HEK293T (cell line): Measurements from ENCODE around the gene SERPINA12.

ENCODE experiments used
- CTCF ChIA-PET: fragments of 350-600 bp; formaldehyde crosslinking; extraction: SDS; loops from one replicate; lab custom pipeline; 2021; ENCODE audit warnings: antibody characterized with exemption, inconsistent platforms; lab: Yijun Ruan, JAX
- POLR2A ChIA-PET: fragments of 350-600 bp; formaldehyde crosslinking; extraction: SDS; loops from one replicate; lab custom pipeline; 2020; ENCODE audit warnings: antibody characterized with exemption, inconsistent platforms; lab: Yijun Ruan, JAX
- DNase-seq: peaks from one replicate; pipeline ENCODE4 v3.0.0; 2012; ENCODE audit warnings: mixed read lengths; ENCODE audit errors: extremely low spot score
- ARNT ChIP-seq: fragments of 450-650 bp; IDR thresholded peaks from 2 replicates; pipeline ENCODE4 v1.6.1; 2017; ENCODE audit warnings: mild to moderate bottlenecking
- BHLHE40 ChIP-seq: fragments of 450-650 bp; IDR thresholded peaks from 2 replicates; pipeline ENCODE4 v1.6.1; 2016; ENCODE audit warnings: mild to moderate bottlenecking, moderate library complexity, borderline replicate concordance
- CTBP1 ChIP-seq: fragments of 450-650 bp; IDR thresholded peaks from 2 replicates; pipeline ENCODE4 v1.6.1; 2016; ENCODE audit warnings: borderline replicate concordance
- ELF4 ChIP-seq: fragments of 450-650 bp; IDR thresholded peaks from 2 replicates; pipeline ENCODE4 v1.6.1; 2017; ENCODE audit warnings: antibody characterized with exemption
- FOXK2 ChIP-seq: fragments of 450-650 bp; IDR thresholded peaks from 2 replicates; pipeline ENCODE4 v1.6.1; 2016; ENCODE audit warnings: mild to moderate bottlenecking
- FOXM1 ChIP-seq: fragments of 450-650 bp; IDR thresholded peaks from 2 replicates; pipeline ENCODE4 v1.6.1; 2017; ENCODE audit warnings: mild to moderate bottlenecking, borderline replicate concordance
- HDGF ChIP-seq: fragments of 450-650 bp; IDR thresholded peaks from 2 replicates; pipeline ENCODE4 v1.6.1; 2017; ENCODE audit warnings: antibody characterized with exemption, borderline replicate concordance
- L3MBTL2 ChIP-seq: fragments of 450-650 bp; conservative IDR thresholded peaks from 2 replicates; pipeline ENCODE4 v1.6.1; 2016; ENCODE audit warnings: mild to moderate bottlenecking
- LEF1 ChIP-seq: fragments of 450-650 bp; IDR thresholded peaks from 2 replicates; pipeline ENCODE4 v1.6.1; 2017; ENCODE audit warnings: mild to moderate bottlenecking, borderline replicate concordance
- NFRKB ChIP-seq: fragments of 450-650 bp; IDR thresholded peaks from 2 replicates; pipeline ENCODE4 v1.6.1; 2016; ENCODE audit warnings: mild to moderate bottlenecking, moderate library complexity
- SP1 ChIP-seq: fragments of 450-650 bp; IDR thresholded peaks from 2 replicates; pipeline ENCODE4 v1.6.1; 2017
- SUZ12 ChIP-seq: fragments of 450-650 bp; IDR thresholded peaks from 2 replicates; pipeline ENCODE4 v1.6.1; 2016; ENCODE audit warnings: mild to moderate bottlenecking
- TARDBP ChIP-seq: fragments of 450-650 bp; IDR thresholded peaks from 2 replicates; pipeline ENCODE4 v1.6.1; 2016
- ZNF384 ChIP-seq: fragments of 450-650 bp; IDR thresholded peaks from 2 replicates; pipeline ENCODE4 v1.6.1; 2016
- TF ChIP-seq, protein P1 (sequence below): fragments of 450-650 bp; IDR thresholded peaks from 2 replicates; pipeline ENCODE4 v1.6.1; 2016

The SERPINA12 gene

DNA sequence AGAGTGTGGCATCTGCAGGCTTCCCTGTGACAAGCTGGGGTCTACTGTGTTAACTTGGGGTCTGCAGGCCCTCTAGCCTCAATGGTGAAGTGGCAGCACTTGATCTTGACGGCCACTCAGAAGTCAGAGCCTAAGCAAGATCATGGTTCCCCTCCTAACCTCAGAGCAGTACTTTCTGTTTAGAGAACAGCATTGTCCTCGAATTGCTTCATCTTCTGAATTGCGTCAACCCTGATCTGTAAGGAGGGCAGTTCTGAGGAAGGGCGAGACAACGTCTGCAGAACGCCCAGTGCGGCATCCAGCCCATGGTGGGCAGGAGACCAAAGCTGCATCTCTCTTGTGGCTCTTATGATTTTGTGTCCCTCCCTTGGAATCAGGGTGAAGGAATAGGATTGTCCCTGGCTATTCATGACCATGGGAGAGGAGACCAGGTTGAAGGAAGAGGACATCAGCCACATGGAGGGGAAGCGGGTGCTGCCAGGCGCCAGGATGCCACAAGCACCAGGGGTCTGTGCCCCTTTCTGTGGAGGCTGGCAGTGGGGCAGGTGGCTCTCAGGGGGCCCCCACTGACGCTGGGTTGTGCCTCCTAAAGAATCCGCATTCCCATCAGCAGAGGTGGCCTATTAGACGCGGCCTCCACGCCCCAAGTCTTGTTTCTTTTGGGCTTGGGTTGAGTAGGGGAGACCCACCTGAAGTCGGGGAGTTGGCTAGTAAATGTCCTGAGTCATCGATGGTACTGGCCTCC is 35.4 kb downstream of the SERPINA12 start:
- DNase-seq = no peak
- TF ChIP-seq SUZ12 = no peak
- no peak for TF ChIP-seq L3MBTL2
- TF ChIP-seq CTBP1 = no peak
- no peak for TF ChIP-seq FOXK2
- no peak for TF ChIP-seq SP1
- TF ChIP-seq, protein P1, sequence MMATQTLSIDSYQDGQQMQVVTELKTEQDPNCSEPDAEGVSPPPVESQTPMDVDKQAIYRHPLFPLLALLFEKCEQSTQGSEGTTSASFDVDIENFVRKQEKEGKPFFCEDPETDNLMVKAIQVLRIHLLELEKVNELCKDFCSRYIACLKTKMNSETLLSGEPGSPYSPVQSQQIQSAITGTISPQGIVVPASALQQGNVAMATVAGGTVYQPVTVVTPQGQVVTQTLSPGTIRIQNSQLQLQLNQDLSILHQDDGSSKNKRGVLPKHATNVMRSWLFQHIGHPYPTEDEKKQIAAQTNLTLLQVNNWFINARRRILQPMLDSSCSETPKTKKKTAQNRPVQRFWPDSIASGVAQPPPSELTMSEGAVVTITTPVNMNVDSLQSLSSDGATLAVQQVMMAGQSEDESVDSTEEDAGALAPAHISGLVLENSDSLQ = no peak
- no peak for TF ChIP-seq ARNT
- no peak for TF ChIP-seq NFRKB
- no peak for TF ChIP-seq BHLHE40
- TF ChIP-seq TARDBP = no peak
- TF ChIP-seq HDGF = no peak
- CTCF ChIA-PET = interaction anchor here (0.5 kb wide), 1 partner anchor 26 kb away, joined by 3 read pairs; no protein-coding TSS in a partner anchor
- POLR2A ChIA-PET = no interaction called here

DNA sequence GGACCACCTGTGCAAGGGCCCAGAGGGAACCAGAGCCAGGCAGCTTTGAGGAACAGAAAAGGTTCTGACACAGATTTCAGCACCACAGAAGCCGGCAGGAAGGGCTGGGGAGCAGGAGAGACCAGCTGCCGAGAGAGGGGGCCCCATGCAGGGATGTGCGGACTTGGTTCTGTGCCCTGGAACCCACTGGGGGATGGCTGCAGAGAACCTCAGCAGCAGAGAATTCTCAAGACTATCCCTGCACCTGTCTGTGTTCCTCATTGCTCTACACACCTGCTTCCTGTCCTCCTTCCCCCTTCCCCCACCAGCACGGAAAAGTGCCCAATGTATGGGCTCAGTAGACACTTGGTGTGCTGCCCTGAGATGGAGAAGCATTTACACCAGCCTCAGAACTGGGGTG is 36.4 kb downstream of the SERPINA12 start:
- DNase-seq = no peak
- ChIA-PET POLR2A (no interaction called here), CTCF (no interaction called here)
- no peak for TF ChIP-seq ZNF384
- TF ChIP-seq ELF4 = no peak
- TF ChIP-seq FOXK2 = no peak
- no peak for TF ChIP-seq SP1
- no peak for TF ChIP-seq ARNT
- no peak for TF ChIP-seq CTBP1
- no peak for TF ChIP-seq NFRKB
- no peak for TF ChIP-seq FOXM1
- TF ChIP-seq TARDBP = no peak

DNA sequence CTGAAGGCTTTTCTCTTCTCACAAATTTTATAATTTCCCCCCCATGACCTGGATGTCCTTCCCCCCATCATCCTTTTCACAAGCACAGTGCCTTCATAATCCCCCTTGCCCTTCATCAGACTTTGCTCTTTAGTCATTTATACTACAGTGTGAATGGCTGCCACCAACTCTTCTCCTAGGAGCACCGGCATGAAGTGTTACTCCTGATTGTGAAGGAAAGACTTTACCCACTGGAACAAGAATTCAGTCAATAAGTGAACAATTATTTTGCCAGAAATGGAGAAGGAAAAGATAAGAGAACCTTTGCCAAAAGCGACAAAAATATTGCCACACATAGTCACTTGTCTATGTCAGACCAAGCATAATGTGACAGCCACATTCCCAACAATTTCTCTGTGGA is 38.2 kb downstream of the SERPINA12 start:
- ChIA-PET POLR2A (no interaction called here), CTCF (no interaction called here)

DNA sequence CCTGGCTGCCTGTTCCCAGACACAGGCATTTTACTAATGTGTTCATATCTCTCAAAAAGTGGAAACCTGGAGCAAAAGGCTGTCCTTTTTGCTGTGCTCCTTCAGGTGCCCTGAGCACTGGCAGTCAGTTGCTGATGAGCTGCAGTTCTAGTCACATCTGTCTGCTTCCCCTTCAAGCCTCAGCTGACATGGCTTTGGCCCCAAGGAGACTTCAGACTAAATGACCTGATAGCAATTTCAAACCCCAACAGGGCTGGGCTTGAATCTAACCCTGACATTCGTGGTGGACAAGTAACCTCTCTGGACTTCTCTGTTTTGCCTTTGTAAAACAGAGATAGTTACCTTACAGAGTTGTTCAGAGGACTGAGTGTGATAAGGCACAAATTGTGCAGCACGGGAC is 39.0 kb downstream of the SERPINA12 start:
- no peak for DNase-seq
- TF ChIP-seq ELF4 = no peak
- TF ChIP-seq TARDBP = no peak
- no peak for TF ChIP-seq CTBP1
- TF ChIP-seq NFRKB = no peak
- TF ChIP-seq ARNT = no peak
- no peak for TF ChIP-seq FOXM1
- no peak for TF ChIP-seq BHLHE40
- TF ChIP-seq, protein P1 = no peak
- no peak for TF ChIP-seq SP1
- no peak for TF ChIP-seq HDGF
- TF ChIP-seq L3MBTL2 = no peak
- no peak for TF ChIP-seq LEF1
- POLR2A ChIA-PET = no interaction called here
- CTCF ChIA-PET = no interaction called here

More for the DNA sequence above, 38.2 kb downstream of the SERPINA12 start:
- TF ChIP-seq CTBP1 = no peak
- no peak for TF ChIP-seq SP1
- DNase-seq = no peak

DNA sequence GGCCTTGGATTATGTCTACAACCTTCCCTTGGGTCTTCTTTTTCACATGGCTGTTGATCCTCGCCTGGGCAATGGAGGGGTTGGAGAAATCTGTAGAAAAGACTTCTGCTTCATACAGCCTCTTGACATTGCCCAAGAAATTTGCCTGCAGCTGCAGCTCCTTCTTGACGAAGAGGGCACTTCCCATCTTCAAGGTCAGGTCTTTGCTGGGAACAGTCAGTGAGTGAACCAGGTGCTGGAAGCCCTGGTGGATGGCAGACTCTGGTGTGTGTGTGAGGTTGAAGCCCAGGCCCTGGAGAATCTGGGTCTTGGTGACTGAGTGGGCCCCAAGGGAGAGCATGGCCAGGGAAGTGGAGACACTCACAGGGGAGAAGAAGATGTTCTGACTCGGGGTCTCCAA is 40.0 kb downstream of the SERPINA12 start:
- ChIA-PET CTCF (interaction anchor here (0.7 kb wide), 1 partner anchor 17 kb away, joined by 3 read pairs; no protein-coding TSS in a partner anchor), POLR2A (no interaction called here)
- DNase-seq = no peak
- no peak for TF ChIP-seq LEF1

DNA sequence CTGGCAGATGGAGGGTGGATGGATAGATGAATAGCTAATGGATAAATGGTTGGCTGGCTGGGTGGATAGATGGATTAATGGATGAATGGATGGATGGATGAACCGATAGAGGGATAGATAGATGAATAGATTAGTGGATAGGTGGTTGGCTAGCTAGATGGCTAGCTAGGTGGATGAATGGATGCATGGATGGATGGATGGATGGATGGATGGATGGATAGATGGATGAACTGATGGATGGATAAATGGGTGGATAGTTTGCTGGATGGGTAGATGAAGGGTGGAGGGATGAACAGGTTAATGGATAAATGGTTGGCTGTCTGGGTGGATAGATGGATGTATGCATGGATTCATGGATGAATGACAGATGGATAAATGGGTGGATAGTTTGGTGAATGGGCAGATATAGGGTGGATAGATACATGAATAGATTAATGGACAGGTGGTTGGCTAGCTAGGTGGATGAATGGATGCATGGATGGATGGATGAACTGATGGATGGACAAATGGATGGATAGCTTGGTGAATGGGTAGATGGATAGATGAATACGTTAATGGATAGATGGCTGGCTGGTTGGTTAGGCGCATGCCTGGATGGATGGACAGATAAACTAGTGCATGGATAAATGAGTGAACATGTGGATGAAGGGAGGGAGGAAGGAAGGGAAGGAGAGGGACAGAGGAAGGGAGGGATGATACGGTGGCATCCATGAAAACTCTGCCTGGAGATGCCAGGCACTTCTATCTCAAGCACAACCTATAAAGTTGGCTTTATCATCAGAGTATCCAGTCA is 41.3 kb downstream of the SERPINA12 start:
- no peak for DNase-seq
- ChIA-PET POLR2A (no interaction called here), CTCF (interaction anchor here (0.7 kb wide), 1 partner anchor 18 kb away, joined by 4 read pairs; no protein-coding TSS in a partner anchor)
- TF ChIP-seq TARDBP (no peak), ZNF384 (no peak)
- TF ChIP-seq, protein P1 = no peak
